Brain microvascular endothelial cell (primary cell): ENCODE measurements around the gene CALN1.

Experiments
- DNase-seq: peaks from one replicate; pipeline ENCODE4 v3.0.0-alpha.2; 2020
- H3K27ac ChIP-seq: fragments of 250-450 bp; sonication (Bioruptor Pico); 2 replicates; pipeline ENCODE4 v1.5.1; 2020; ENCODE audit warnings: mild to moderate bottlenecking, moderate library complexity
- H3K27me3 ChIP-seq: fragments of 250-450 bp; sonication (Bioruptor Pico); replicated peaks from 2 replicates; pipeline ENCODE4 v1.5.1; 2020; ENCODE audit warnings: mild to moderate bottlenecking
- H3K36me3 ChIP-seq: fragments of 250-450 bp; sonication (Bioruptor Pico); replicated peaks from 2 replicates; pipeline ENCODE4 v1.5.1; 2020; ENCODE audit warnings: mild to moderate bottlenecking
- H3K4me3 ChIP-seq: 2 replicates; pipeline ENCODE4 v1.5.1; 2011; ENCODE audit warnings: low read depth, mild to moderate bottlenecking, control low read depth, low read length, moderate library complexity
- CTCF ChIP-seq: IDR thresholded peaks from 2 replicates; pipeline ENCODE4 v1.5.1; 2011; ENCODE audit warnings: low read depth, mild to moderate bottlenecking, moderate library complexity, low read length, control low read depth, inconsistent platforms; ENCODE audit errors: missing control alignments
- in situ Hi-C: cut with HindIII; loops from 2 replicates; pipeline ENCODE4 v1.10.0; 2017; ENCODE audit warnings: low sequenced_read_pairs, low pct_ligation_motif_present

Gene CALN1

GRCh38 chr7:71867626-71868025 is 544.5 kb downstream of the CALN1 start:
- Histone ChIP-seq H3K27ac (no peak overlapping the region), H3K4me3 (no peak overlapping the region), H3K27me3 (no peaks in the 10 kb centered on the region), H3K36me3 (no peaks in the 10 kb centered on the region)
- in situ Hi-C loops = no loop called here
- TF ChIP-seq CTCF = no peak
- DNase-seq = no peak

GRCh38 chr7:71865172-71865571 is 547.0 kb downstream of the CALN1 start:
- H3K27me3 ChIP-seq = no peaks in the 10 kb centered on the region
- no peak for TF ChIP-seq CTCF
- H3K27ac ChIP-seq = no peak overlapping the region
- no peaks in the 10 kb centered on the region for H3K36me3 ChIP-seq
- in situ Hi-C loops = no loop called here
- no peak overlapping the region for H3K4me3 ChIP-seq
- DNase-seq = no peak

- Histone ChIP-seq H3K27ac (no peak overlapping the region), H3K27me3 (no peaks in the 10 kb centered on the region), H3K36me3 (no peaks in the 10 kb centered on the region), H3K4me3 (no peak overlapping the region)
- no peak for TF ChIP-seq CTCF
- in situ Hi-C loops = no loop called here
- DNase-seq = no peak
These were observed 548.0 kb downstream of the CALN1 start for GRCh38 chr7:71864130-71864529.

GRCh38 chr7:71860572-71860971 is 551.6 kb downstream of the CALN1 start:
- no peak overlapping the region for H3K4me3 ChIP-seq
- no peak overlapping the region for H3K27ac ChIP-seq
- DNase-seq = no peak
- no peak for TF ChIP-seq CTCF
- H3K27me3 ChIP-seq = no peaks in the 10 kb centered on the region
- H3K36me3 ChIP-seq = no peaks in the 10 kb centered on the region
- in situ Hi-C loops = no loop called here

GRCh38 chr7:71857338-71857737 is 554.8 kb downstream of the CALN1 start:
- no peak for TF ChIP-seq CTCF
- Histone ChIP-seq H3K36me3 (no peaks in the 10 kb centered on the region), H3K27ac (no peak overlapping the region), H3K27me3 (no peaks in the 10 kb centered on the region), H3K4me3 (no peak overlapping the region)
- DNase-seq = no peak
- in situ Hi-C loops = no loop called here

- in situ Hi-C loops = no loop called here
- no peak for TF ChIP-seq CTCF
- DNase-seq = no peak
- no peaks in the 10 kb centered on the region for H3K27me3 ChIP-seq
- no peaks in the 10 kb centered on the region for H3K36me3 ChIP-seq
- no peak overlapping the region for H3K27ac ChIP-seq
- no peak overlapping the region for H3K4me3 ChIP-seq
These were observed 557.4 kb downstream of the CALN1 start for GRCh38 chr7:71854546-71855397.
